Activated naive CD4-positive, alpha-beta T cell treated with Interleukin-2 at 50 U/mL for 16 hours (primary cell): ENCODE results near the gene RBM34.
"Not testable (repeated sequence)": the region's sequence is repeated elsewhere in the genome, so short reads cannot be mapped to it uniquely, and the experiment has no call there.

ENCODE experiments used
- DNase-seq: peaks from one replicate; pipeline ENCODE4 v3.0.0-alpha.2; 2020

Gene RBM34

DNA sequence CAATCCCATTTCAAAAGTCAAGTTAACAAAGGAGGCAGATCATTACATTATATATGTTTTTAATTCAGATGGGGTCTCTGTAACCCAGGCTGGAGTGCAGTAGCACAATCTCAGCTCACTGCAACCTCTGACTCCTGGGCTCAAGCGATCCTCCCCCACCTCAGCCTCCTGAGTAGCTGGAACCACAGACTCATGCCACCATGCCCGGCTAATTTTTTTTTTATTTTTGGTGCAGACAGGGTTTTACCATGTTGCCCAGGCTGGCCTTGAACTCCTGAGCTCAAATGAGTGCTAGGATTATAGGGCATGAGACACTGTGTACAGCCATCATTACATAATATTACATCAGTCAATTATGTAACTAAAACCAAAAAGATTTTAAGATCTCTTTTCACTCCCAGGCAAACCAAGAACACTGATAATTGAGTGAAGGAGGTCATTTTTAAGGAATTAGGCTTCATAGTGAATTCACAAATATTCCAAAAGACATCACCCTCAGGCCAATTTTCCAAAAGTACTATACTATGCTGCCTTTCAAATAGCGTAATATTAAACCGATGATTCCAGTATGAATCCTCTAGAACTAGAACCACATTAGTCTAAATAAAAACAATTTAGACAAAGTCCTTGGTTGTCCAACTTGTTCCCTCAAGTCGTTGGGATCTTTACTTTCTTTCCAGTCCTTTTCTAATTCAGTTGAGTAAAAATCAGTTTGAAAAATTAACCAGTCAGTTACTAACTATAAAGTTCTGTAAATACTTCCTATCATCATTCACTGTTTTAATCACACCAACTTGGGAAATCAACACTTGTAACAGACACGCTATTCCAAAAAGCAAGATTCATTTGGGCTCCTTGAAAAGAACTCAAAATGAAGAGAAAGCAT lies 48.5 kb downstream of the RBM34 start:
- no peak for DNase-seq

DNA sequence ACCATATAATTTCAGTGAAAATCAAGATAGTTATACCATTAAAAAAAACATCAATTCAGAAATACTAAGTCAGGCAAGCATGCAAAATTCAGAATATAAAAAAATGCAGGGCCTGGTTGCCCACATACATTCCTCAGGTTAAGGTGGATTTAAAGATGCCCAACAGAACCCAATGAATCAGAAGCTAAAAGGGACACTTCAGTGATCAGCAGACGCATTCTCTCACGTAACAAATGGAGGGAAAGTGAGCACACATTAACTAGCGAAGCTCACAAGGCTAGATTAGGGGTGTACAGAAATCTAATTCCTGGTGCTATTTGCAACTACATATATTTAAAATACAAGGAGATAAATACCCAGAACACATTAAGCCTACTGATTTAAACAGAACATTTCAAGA lies 49.9 kb downstream of the RBM34 start:
- DNase-seq, result no peak

DNA sequence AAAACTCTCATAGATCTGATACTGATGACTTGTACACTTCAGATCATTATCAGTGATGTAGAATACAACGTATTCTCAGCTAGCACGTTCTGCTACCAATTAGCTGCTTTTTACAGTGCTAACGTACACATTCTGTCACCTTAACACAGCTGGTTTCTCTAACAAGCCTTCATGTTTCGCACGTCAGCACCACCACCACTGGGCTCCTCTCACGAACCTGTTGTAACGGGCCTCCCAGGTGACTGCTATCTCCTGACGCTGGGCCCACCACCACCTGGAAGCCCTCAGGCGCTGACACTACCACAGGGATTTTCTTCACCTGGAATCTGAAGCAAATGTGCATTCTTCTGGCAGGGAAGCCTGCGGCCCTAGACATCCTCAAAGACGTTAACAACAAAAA lies 52.2 kb downstream of the RBM34 start:
- DNase-seq, result no peak

DNA sequence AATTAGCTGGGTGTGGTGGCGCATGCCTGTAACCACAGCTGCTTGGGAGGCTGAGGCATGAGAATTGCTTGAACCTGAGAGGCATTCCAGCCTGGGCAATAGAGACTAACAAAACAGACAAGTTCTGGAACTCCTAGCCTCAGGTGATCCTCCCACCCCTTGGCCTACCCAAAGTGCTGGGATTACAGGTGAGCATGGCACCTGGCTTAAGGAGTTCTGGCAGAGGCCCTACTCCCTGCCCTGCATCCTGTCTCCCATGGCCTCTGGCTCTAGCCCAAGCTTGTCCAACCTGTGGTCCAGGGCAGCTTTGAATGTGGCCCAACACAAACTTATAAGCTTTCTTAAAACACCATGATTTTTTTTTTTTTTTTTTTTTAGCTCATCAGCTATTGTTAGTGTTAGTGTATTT lies 52.9 kb downstream of the RBM34 start:
- no peak for DNase-seq

DNA sequence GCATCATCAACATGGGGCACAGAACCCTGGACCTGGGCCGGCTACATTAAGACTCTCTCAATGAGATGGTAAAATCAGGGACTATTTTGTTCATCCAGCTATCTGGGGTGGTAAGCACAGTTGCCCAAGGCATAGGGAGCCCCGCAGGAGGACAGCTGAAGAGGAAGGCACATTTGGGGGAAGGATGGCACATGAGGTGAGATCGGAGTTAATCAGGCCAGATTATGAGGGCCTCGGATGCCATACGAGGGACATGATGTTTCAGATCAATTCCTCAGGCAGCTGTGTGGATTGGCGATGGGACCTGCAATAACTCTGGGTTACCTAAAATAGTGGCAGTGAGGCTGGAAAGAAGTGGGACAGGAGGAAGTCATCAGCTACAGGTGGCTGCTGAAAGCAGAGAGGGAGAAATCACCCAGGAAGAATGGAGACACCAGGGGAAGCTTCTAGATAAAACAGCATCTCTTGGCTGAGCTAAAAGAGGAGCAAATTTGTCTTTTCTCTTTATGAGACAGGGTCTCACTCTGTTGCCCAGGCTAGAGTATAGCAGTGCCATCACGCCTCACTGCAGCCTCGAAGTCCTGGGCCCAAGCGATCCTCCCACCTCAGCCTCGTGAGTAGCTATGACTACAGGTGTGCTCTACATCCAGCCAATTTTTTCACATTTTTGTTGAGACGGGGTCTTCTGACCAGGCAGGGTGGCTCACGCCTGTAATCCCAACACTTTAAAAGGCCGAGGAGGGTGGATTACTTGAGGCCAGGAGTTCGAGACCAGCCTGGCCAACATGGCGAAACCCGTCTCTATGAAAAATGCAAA lies 53.5 kb downstream of the RBM34 start:
- no peak for DNase-seq

DNA sequence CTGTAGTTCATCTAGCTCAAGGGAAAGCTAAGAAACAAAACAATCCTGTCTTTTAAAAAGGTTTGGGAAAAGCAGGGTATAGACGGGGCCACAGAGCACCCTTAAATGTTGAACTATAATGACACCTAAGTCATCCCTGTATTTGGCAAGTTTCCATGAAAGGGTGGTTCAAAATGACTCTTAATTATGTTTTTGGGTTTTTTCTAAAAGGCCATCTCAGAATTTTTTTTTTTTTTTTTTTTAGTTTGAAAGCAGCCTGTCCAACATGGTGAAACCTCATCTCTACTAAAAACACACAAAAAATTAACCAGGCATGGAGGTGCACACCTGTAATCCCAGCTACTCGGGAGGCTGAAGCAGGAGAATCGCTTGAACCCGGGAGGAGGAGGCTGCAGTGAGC lies 54.6 kb downstream of the RBM34 start:
- DNase-seq, result no peak

DNA sequence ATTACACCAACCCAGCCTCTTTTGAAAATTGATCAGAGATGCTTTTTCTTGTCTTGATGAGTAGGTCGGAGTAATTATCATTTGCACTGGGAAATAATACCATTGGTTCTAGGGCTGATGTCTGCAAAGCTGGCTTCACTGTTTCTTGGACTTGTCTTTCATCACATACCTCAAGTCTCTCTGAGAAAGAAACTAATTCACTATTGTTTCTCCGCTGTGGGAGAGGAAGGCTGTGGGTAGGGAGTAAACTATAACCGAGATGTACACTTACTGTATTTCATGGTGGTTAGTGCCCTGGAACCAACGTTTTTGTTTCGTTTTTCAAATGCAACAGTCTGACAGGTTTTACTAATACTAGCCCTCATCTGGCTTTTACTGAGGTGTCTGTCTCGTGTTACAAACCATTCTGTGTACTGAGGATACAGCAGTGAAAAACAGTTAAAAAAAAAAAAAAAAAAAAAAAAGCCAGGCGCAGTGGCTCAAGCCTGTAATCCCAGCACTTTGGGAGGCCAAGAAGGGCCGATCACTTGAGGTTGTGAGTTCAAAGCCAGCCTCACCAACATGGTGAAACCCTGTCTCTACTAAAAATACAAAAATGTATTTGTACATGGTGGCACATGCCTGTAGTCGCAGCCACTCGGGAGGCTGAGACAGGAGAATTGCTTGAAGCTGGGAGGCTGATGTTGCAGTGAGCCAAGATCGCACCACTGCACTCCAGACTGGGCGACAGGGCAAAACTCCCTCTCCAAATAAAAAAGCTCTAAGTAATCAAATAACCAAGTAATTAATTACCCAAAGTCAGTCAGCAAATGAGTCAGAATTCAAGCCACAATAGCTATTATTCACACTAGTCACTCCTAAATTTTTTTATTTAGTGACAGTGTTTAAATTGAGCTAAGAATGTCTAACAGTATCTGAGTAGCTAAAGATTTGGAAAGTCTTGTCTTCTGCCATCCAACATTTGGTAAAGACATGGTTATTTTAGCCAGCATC lies 55.7 kb downstream of the RBM34 start:
- DNase-seq, result peak; percentile 17

DNA sequence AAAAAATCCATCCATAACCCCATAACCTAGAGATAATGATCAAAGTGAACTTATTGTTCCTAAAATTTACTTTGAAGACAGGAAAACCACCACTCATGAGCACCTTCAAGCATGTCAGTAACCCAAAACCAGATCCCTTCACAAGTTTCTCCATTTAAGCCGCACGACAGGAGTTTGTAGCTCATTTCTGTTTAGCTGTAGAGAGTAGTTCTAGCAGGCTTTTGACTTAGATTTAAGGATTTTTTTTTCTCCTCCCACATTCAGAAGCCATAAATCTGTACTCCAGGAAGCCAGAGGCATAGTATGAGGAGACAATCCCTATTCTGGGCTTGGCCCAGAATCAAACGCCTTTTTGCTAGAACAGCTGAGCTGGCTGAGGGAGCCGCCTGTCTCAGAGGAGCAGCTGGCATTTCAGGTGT lies 58.0 kb downstream of the RBM34 start:
- DNase-seq, result no peak

DNA sequence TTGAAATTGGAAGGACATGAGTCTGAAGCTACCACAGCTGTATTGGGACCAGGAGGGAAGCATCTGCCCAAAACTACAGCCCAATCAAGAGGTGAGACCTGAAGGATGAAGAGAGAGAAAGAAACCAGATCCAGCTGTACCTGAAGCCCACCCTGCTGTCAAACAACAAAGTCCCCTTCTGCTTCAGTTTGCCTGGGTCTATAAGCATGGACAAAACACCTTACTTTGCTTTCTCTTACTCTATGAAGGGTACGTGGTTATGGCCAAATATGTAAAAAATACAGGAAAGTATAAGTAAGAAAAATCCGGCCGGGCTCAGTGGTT lies 58.8 kb downstream of the RBM34 start:
- DNase-seq, result no peak

DNA sequence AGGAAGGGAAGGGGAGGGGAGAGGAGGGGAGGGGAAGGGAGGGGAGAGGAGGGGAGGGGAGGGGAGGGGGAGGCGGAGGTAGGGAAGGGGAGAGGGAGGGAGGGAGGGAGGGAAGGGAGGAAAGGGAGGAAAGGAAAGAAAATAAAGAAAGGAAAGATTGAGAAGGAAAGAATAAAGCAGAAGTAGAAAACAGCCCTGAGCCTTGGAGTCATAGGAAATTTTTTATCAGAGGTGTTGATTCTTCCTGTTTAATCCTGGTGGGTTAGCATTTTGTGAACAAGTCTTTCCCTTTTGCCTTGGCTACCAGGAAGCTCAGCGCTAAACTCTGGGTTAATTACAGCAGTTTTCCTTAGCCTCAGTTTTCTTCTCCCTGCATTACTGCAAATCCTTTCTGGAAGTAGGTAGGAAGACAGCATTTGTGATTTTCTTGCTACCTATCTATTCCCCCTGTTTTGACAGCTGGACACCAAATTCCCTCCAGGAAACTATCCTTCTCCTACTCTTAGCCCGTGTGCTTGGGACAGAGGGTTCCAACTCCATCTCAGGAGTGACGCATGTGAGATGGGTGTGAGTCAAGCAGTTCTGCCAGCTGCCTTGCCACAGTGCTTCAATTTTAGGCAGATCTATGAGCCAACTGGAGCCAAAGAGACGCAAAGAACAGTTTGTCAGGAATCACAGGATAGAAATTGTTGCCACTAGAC lies 59.3 kb downstream of the RBM34 start:
- DNase-seq, result no peak

DNA sequence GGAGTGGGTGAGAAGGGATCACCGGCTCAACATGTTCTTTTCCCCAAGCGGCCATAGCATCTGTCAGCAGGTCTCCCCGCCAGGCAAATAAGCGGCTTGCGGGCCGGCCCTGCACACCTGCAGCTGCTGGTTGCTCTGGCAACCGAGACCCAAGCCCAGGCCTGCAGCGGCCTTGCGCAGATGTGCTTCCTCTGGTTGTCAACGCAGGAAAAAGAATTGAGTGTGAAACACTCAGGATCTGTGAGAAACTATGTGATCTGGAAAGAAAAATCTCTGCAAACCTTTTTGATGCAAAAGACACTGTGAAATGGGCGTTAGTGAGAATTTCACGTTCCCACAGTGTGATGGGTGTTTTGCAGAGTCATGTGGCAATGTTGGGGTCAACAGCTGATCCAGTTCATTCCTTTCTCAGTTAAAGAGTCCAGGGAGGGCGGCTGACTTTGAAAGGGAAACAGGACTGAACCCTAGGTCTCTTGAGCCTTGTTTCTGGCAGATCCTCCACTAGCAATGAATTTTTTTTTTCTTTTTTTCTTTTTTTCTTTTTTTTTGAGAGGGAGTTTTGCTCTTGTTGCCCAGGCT lies 60.8 kb downstream of the RBM34 start:
- no peak for DNase-seq

DNA sequence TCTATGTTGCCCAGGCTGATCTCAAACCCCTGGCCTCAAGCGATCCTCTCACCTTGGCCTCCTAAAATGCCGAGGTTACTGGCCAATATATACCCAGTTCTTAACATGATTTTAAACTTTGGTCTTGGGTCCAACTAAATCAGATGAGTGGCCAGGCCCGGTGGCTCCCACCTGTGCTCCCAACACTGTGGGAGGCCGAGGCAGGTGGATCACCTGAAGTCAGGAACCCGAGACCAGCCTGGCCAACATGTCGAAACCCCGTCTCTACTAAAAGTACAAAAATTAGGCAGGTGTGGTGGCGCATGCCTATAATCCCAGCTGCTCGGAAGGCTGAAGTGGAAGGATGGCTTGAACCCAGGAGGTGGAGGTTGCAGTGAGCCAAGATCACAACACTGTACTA lies 62.1 kb downstream of the RBM34 start:
- DNase-seq, result no peak

DNA sequence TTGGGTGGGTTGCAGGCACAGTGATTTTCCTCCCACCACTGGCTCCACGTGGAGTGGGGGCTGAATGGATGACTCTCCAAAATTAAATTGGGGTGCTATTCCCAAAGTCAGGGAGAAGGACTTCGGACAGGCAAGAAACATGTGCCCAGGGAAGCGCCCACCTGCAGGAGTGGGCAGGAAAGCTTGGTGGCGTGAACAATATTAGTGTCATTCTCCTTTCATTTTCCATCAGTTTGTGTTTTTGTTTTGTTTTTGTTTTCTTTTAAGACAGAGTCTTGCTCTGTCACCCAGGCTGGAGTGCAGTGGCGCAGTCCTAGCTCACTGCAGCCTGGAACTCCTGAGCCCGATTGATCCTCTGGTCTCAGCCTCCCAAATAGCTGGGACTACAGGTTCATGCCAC lies 62.5 kb downstream of the RBM34 start:
- no peak for DNase-seq

DNA sequence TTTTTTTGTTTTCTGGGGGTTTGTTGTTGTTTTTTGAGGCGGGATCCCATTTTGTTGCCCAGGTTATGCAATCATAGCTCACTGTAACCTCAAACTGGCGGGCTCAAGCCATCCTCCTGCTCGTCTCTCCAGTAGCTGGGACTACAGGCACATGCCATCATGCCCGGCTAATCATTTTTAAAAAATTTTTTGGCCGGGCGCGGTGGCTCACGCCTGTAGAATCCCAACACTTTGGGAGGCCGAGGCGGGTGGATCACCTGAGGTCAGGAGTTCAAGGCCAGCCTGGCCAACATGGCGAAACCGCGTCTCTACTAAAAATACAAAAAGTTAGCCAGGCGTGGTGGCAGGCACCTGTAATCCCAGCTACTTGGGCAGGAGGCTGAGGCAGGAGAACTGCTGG lies 63.5 kb downstream of the RBM34 start:
- not testable (repeated sequence) for DNase-seq

DNA sequence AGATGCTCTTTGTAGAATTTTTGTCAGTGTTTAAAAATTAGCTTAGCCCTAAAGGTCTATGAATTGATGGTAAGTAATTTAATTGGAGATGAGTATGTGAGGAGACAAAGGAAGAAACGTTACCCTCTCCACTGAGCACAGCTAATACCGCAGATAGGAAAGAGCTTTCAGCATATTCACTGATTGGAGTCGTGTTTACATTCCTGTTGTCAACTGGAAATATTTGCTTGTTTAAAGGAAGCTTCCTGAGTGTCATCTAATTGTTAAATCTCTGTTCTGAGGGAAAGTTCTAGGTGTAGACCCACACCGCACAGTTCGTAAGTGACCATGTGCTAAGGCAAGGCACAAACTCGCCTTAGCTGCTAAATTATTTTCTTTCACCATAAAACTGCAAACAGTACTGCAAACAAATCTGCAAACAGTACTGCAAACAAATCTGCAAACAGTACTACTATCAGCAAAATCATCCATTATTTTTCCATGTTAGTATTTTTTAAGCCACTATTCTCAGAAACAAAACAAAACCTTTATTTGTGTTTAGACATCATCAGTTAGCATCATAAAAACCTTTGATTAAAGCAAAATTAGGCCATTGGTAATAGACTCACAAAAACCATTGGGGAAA lies 65.0 kb downstream of the RBM34 start:
- DNase-seq, result no peak

DNA sequence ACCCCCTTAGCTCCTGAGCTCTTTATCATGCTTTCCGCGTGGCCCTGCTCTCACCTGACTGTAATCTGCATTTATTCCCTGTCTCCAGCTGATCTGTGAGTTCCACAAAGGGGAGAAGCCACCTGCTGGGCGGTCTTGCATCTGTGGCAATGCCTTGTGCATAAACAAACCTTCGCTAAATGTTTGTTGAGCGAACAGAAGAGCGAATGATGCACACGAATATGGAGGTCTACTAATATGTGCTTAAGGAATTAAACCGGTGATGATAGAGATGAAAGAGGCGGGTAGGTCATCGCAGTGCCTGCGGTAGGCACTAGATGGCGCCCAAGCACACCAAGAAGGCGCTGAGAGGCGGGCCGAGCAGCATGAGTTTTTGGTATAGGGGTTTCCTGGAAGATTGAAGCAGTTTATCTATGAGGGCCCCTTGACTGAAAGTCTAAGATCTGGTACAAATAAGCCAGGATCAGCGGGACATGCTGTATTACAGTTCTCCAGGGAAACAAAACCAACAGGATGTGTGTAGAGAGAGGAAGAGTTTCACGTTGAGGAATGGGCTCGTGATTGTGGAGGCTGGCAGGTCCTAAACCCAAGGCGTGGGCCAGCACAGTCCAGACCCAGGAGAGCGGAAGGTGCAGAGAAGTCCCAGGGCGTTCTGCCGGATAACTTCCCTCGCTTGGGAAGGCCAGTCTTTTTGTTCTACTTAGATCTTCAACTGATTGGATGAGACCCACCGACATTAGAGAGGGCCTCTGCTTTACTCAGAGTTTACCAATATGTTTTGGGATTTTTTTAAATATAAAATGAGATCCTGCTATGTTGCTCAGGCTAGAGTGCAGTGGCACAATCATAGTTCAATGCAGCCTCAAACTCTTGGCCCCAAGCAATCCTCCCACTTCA lies 67.1 kb downstream of the RBM34 start:
- DNase-seq, result peak; percentile 86

DNA sequence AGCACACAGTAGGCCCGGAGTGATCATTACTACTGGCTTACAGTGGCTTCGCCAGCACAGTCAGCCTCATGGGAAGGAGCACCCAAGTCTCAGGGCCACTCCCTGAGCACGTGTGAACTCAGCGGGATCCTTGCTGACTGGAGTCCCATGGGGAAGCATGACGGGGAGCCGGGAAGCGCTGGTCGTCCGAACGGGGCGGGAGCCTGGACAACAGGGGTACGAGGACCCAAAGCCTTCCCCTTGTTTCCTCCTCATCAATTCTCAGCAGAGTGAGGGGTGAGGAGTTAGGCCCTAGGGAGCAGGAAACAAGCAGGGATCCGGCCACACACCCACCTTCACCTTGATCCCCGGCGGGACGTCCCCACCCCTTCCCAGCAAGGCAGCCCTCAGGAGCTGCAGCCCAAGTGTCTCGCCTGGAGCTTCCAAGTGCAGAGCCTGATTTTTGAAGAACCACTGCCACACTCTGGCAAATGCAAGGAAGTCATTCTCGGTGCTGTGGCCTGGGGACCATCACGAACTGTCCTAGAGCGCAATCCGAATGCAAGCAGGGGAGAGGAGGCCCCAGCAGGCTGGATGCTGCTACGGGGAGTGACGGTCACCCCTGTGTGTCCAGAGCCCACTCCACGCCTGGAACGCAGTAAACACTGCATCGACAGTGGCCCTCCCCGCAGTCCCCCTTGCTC lies 67.9 kb downstream of the RBM34 start:
- no peak for DNase-seq

DNA sequence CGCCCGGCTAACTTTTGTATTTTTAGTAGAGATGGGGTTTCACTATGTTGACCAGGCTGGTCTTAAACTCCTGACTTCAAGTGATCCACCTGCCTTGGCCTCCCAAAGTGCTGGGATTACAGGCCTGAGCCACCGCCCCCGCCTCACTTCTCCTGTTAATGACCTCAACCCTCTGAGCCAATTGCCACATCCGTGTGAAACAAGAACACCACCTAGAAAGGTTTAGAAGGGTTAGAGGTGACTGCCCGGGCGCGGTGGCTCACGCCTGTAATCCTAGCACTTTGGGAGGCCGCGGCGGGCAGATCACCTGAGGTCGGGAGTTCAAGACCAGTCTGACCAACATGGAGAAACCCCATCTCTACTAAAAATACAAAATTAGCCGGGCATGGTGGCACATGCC lies 68.6 kb downstream of the RBM34 start:
- not testable (repeated sequence) for DNase-seq

DNA sequence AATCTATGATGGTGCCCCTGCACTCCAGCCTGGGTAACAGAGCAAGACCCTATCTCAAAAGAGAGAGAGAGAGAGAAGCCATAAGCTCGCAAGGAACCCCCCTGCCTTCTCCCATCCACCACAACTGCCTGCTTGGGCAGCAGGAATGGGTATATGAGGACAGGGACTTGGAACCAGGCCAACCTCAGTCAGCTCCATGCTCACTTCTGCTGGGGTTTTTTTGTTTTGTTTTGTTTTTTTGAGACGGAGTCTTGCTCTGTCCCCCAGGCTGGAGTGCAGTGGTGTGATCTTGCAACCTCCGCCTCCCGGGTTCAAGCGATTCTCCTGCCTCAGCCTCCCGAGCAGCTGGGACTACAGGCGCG lies 69.0 kb downstream of the RBM34 start:
- not testable (repeated sequence) for DNase-seq
